Muscle layer of colon (tissue), 2 donors: ENCODE measurements around the gene CENPX.

Experiments used
- H3K27ac ChIP-seq: one replicate; pipeline ENCODE4 v1.7.0; 2013; ENCODE audit warnings: low read depth, mild to moderate bottlenecking, low read length, moderate library complexity
- H3K27me3 ChIP-seq, 2 donors: one replicate each; pipeline ENCODE4 v1.7.0; 2013; ENCODE audit warnings: low read length in 2 of 2, mild to moderate bottlenecking in 2 of 2; ENCODE audit not compliant: insufficient read depth in 2 of 2, control insufficient read depth in 1 of 2
- H3K36me3 ChIP-seq: one replicate; pipeline ENCODE4 v1.7.0; 2013; ENCODE audit warnings: mild to moderate bottlenecking, low read length; ENCODE audit not compliant: insufficient read depth
- H3K4me1 ChIP-seq: one replicate; pipeline ENCODE4 v1.7.0; 2013; ENCODE audit warnings: mild to moderate bottlenecking, low read length; ENCODE audit not compliant: insufficient read depth
- H3K4me3 ChIP-seq, 2 donors: one replicate each; pipeline ENCODE4 v1.7.0; 2013; ENCODE audit warnings: low read length in 2 of 2, low read depth in 1 of 2, mild to moderate bottlenecking in 1 of 2, moderate library complexity in 1 of 2
- H3K9ac ChIP-seq: one replicate; pipeline ENCODE4 v1.7.0; 2013; ENCODE audit warnings: low read length
- H3K9me3 ChIP-seq: one replicate; pipeline ENCODE4 v1.7.0; 2013; ENCODE audit warnings: mild to moderate bottlenecking, low read length
- donor health status: abdominal sarcoma.
- donor health status: Adenocarcinoma of cecum.

CENPX gene

GRCh38 chr17:82012261-82012639, 10.4 kb downstream of the CENPX start:
- Histone ChIP-seq H3K36me3 (no peaks in the 10 kb centered on the region), H3K27ac (peak overlapping the region; percentile 16), H3K27me3 (no peaks in the 10 kb centered on the region), H3K9ac (no peak overlapping the region), H3K4me1 (peaks cover 8% of the 10 kb centered on the region), H3K4me3 (no peak overlapping the region), H3K9me3 (no peaks in the 10 kb centered on the region)

DNA sequence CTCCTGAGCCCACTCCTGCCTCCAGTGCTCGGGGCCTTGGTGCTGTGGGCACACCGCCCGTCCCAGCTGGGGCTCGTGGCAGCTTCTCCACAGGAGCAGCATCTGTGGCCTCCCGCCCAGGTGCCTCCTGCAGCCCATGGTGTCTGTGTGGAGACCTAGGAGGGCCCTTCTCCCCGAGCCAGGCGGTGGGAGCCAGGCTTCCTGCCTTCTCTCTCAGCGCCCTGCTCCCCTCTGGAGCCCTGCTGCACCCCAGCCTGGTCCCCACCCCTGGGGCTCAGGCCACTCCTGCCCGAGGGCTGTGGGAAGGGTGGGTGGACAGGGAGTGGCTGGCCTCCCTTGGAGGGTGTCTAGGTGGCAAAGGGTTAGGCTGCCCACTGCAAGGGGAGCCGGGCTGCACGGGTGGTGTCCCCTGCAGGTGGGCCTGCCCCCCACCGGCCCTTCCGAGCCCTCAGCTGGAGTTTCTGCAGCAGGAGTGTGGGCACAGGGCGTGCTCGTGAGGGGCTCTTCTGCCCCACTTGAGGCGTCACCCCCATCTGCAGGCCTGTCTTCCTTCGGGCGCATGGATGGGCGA, 11.0 kb downstream of the CENPX start:
- Histone ChIP-seq H3K36me3 (no peaks in the 10 kb centered on the region), H3K27ac (peak overlapping the region; percentile 16), H3K9ac (no peak overlapping the region), H3K4me3 (no peak overlapping the region), H3K27me3 (no peaks in the 10 kb centered on the region), H3K9me3 (no peaks in the 10 kb centered on the region), H3K4me1 (peaks cover 13% of the 10 kb centered on the region)

DNA sequence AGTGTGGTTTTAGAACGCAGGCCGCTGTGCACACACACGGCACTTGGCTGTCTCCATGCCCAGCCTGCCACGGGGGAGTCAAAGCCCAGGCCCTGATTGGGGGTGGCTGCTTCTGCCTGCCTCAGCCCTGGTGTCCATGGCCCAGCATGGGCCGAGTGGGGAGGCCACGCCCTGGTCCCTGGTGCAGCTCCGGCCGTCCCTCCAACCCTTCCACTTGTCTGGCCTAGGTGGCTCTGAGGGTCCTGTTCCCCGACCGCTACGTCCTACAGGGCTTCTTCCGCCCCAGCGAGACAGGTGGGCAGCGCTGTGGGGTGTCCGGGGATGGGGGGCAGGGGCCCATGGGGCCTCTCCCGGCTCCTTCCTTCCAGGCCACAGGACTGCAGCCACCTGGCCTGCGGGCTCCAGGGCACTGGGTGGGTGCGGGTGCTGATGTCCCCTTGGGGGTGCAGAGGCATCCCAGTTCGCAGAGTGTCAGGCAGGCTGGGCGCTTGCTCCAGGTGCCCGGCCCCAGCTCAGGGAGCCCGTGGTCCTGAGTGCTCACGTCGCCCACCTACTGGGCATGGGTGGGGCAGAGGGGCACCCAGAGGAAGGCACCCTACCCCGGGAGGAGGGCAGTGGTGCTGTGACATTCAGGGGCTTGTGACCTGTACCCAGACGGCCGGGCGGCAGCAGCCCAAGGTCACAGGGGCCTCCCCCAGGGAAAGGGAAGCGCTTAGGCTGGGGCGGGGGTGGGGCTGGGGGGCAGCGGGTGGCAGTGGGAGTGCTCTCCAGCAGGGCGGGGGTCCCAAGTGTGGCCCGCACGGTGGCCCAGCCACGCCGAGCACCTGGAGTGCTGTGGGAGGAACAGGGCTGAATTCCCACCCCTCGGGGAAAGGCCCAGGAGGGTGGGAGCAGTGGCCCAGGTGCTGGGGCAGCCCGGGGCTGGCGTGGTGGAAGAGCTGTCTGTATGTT, 11.8 kb downstream of the CENPX start:
- Histone ChIP-seq H3K9ac (no peak overlapping the region), H3K36me3 (no peaks in the 10 kb centered on the region), H3K27ac (no peak overlapping the region), H3K9me3 (no peaks in the 10 kb centered on the region), H3K4me3 (no peak overlapping the region), H3K27me3 (no peaks in the 10 kb centered on the region), H3K4me1 (peaks cover 21% of the 10 kb centered on the region)

- no peaks in the 10 kb centered on the region for H3K27me3 ChIP-seq
- no peaks in the 10 kb centered on the region for H3K36me3 ChIP-seq
- H3K4me1 ChIP-seq: peaks cover 30% of the 10 kb centered on the region
- no peaks in the 10 kb centered on the region for H3K9me3 ChIP-seq
- H3K27ac ChIP-seq: no peak overlapping the region
- no peak overlapping the region for H3K4me3 ChIP-seq
- H3K9ac ChIP-seq: no peak overlapping the region
Measured at GRCh38 chr17:82009413-82009812, 13.3 kb downstream of the CENPX start.

DNA sequence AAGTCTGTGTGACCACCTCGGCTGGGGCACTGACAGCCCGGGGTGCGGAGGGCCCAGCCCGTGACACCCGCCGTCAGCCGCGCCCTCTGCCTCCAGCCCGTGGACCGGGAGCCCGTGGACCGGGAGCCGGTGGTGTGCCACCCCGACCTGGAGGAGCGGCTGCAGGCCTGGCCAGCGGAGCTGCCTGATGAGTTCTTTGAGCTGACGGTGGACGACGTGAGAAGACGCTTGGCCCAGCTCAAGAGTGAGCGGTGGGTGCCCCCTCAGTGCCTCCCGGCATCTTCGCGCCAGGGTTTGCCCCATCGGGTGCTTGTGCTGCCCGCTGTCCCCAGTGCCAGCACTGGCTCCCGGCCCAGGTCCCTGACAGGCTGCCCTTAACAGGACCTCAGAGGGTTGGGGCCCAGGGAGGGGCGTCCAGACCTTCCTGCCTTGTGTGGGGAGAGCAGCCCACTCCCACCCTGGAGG, 13.7 kb downstream of the CENPX start:
- H3K27ac ChIP-seq: no peak overlapping the region
- no peak overlapping the region for H3K9ac ChIP-seq
- no peaks in the 10 kb centered on the region for H3K36me3 ChIP-seq
- no peak overlapping the region for H3K4me3 ChIP-seq
- no peaks in the 10 kb centered on the region for H3K9me3 ChIP-seq
- peaks cover 35% of the 10 kb centered on the region for H3K4me1 ChIP-seq
- H3K27me3 ChIP-seq: no peaks in the 10 kb centered on the region

GRCh38 chr17:82008258-82008940, 14.3 kb downstream of the CENPX start:
- Histone ChIP-seq H3K9me3 (no peaks in the 10 kb centered on the region), H3K9ac (no peak overlapping the region), H3K36me3 (no peaks in the 10 kb centered on the region), H3K4me1 (peaks cover 39% of the 10 kb centered on the region), H3K27ac (no peak overlapping the region), H3K4me3 (no peak overlapping the region), H3K27me3 (no peaks in the 10 kb centered on the region)

- Histone ChIP-seq H3K4me3 (no peak overlapping the region), H3K36me3 (no peaks in the 10 kb centered on the region), H3K27ac (no peak overlapping the region), H3K9ac (no peak overlapping the region), H3K4me1 (peaks cover 42% of the 10 kb centered on the region), H3K27me3 (no peaks in the 10 kb centered on the region), H3K9me3 (no peaks in the 10 kb centered on the region)
Measured at GRCh38 chr17:82007495-82008257, 15.0 kb downstream of the CENPX start.

DNA sequence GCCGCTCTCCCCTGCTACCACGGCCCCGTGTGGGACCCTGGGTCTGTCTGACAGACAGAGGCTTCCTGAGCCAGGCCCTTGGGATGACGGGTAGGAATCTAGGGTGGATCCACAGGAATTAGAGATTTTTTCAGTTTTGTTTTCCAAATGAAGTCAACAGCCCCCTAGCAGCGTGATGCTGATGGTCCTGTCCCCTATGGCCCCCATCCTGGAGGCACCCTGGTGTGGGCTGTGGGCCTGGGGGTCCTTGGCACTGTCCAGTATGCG, 15.5 kb downstream of the CENPX start:
- no peaks in the 10 kb centered on the region for H3K9me3 ChIP-seq
- no peak overlapping the region for H3K4me3 ChIP-seq
- no peak overlapping the region for H3K9ac ChIP-seq
- peaks cover 41% of the 10 kb centered on the region for H3K4me1 ChIP-seq
- H3K36me3 ChIP-seq: no peaks in the 10 kb centered on the region
- no peaks in the 10 kb centered on the region for H3K27me3 ChIP-seq
- no peak overlapping the region for H3K27ac ChIP-seq

- Histone ChIP-seq H3K4me3 (no peak overlapping the region), H3K4me1 (peaks cover 41% of the 10 kb centered on the region), H3K27ac (no peak overlapping the region), H3K27me3 (no peaks in the 10 kb centered on the region), H3K9me3 (no peaks in the 10 kb centered on the region), H3K36me3 (no peaks in the 10 kb centered on the region), H3K9ac (no peak overlapping the region)
Measured at GRCh38 chr17:82006468-82007227, 16.0 kb downstream of the CENPX start.

DNA sequence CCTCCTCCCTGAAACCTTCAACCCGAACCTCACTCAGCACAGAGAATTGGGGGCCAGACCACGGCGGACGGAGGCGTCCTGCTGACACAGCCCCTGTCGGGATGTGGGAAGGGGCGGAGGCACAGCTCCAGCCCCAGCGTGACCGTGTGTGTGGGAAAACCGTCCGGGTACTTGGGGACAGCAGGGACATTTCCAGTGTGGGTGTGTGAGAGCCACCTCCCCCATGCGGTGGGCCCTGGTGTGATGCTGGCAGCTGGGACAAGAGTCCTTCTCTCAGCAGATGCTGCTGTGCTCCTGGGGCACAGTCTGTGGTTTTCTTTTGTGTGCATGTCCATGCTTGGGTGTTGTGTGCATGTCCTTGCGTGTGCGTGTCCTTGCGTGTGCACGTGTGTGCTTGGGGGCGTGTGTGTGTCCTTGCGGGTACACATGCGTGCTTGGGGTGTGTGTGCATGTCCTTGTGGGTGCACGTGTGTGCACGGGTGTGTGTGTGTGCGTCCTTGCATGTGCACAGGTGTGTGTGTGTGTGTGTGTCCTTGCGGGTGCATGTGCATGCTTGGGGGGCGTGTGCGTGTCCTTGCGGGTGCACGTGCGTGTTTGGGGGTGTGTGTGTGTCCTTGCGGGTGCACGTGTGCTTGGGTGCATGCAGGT, 16.9 kb downstream of the CENPX start:
- H3K27ac ChIP-seq: no peak overlapping the region
- H3K4me1 ChIP-seq: peaks cover 41% of the 10 kb centered on the region
- H3K9ac ChIP-seq: no peak overlapping the region
- H3K27me3 ChIP-seq: no peaks in the 10 kb centered on the region
- H3K36me3 ChIP-seq: no peaks in the 10 kb centered on the region
- H3K4me3 ChIP-seq: no peak overlapping the region
- H3K9me3 ChIP-seq: no peaks in the 10 kb centered on the region
